PFSK-1 (cell line): ENCODE results near the gene RETREG1.

Source experiments
- FOXP2 ChIP-seq: optimal IDR thresholded peaks from 2 replicates; pipeline ENCODE3; 2011; ENCODE audit warnings: borderline replicate concordance, control low read depth, inconsistent platforms; ENCODE audit not compliant: insufficient read depth; ENCODE audit errors: extremely low read length, extremely low read depth
- POLR2AphosphoS5 ChIP-seq: IDR thresholded peaks from 2 replicates; pipeline ENCODE4 v1.6.1; 2012; ENCODE audit warnings: low read depth, mild to moderate bottlenecking, control low read depth, low read length, moderate library complexity
- SIN3A ChIP-seq: IDR thresholded peaks from 2 replicates; pipeline ENCODE4 v1.6.1; 2012; ENCODE audit warnings: mild to moderate bottlenecking, low read length, moderate library complexity, borderline replicate concordance; ENCODE audit not compliant: insufficient read depth
- TAF1 ChIP-seq: IDR thresholded peaks from 2 replicates; pipeline ENCODE4 v1.6.1; 2012; ENCODE audit warnings: low read length, control low read depth, borderline replicate concordance; ENCODE audit not compliant: insufficient read depth
- TF ChIP-seq, protein P1 (sequence below), 2 experiments: IDR thresholded peaks; 2 replicates each; pipeline versions ENCODE4 v1.6.1 to v1.8.0; 2011 to 2012; ENCODE audit warnings: low read depth in 2 of 2, low read length in 2 of 2, control low read depth in 1 of 2, inconsistent platforms in 1 of 2, mild to moderate bottlenecking in 1 of 2, moderate library complexity in 1 of 2; ENCODE audit not compliant: insufficient read depth in 1 of 2

The RETREG1 gene

DNA sequence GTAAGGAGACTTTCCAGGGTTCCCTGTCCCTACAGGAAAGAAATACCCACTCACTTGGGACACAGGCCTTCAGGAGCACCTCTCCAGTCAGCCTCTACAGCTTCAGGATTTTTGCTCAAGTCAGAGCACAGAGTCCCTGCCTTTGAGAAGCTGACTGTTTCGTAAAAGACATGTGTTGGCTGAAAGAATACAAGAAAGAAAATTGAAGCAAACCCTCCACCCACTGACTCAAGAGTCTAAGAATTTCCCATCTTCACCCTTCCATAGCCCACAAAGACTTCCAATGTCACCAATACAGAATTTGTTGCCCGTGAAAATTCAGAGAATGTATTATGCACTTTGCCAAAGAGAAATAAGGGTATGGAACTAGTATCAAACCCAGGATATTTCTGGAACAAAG is 98.2 kb downstream of the RETREG1 start:
- TF ChIP-seq TAF1 (no peak), SIN3A (no peak), FOXP2 (no peak), POLR2AphosphoS5 (no peak)
- TF ChIP-seq, protein P1, sequence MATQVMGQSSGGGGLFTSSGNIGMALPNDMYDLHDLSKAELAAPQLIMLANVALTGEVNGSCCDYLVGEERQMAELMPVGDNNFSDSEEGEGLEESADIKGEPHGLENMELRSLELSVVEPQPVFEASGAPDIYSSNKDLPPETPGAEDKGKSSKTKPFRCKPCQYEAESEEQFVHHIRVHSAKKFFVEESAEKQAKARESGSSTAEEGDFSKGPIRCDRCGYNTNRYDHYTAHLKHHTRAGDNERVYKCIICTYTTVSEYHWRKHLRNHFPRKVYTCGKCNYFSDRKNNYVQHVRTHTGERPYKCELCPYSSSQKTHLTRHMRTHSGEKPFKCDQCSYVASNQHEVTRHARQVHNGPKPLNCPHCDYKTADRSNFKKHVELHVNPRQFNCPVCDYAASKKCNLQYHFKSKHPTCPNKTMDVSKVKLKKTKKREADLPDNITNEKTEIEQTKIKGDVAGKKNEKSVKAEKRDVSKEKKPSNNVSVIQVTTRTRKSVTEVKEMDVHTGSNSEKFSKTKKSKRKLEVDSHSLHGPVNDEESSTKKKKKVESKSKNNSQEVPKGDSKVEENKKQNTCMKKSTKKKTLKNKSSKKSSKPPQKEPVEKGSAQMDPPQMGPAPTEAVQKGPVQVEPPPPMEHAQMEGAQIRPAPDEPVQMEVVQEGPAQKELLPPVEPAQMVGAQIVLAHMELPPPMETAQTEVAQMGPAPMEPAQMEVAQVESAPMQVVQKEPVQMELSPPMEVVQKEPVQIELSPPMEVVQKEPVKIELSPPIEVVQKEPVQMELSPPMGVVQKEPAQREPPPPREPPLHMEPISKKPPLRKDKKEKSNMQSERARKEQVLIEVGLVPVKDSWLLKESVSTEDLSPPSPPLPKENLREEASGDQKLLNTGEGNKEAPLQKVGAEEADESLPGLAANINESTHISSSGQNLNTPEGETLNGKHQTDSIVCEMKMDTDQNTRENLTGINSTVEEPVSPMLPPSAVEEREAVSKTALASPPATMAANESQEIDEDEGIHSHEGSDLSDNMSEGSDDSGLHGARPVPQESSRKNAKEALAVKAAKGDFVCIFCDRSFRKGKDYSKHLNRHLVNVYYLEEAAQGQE (IDR thresholded peaks at IDR 0.05; ENCODE audit: insufficient read depth in 1 of 2, low read depth in 2 of 2, low read length in 2 of 2), result no peak

DNA sequence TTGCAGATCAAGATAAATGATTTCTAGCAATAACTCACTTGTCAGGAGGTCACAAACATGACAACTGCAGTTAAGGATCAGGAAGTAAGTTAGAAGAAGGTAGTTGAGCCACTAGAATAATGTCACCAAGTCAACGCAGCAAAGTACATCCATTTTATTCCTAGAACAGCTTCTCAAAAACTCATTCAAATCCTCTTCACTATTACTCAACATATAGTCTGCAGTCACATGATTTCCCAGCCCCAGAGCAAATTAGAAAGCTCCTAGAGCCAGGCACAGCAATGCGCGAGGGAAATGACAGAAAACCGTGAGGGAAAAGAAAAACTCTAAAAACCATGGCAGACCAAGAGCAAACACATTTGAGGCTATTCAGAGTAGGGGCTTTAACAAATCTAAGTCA is 101.3 kb downstream of the RETREG1 start:
- TF ChIP-seq SIN3A (no peak), FOXP2 (no peak)
- TF ChIP-seq, protein P1 (IDR thresholded peaks at IDR 0.05; ENCODE audit: insufficient read depth in 1 of 2, low read depth in 2 of 2, low read length in 2 of 2), result no peak

DNA sequence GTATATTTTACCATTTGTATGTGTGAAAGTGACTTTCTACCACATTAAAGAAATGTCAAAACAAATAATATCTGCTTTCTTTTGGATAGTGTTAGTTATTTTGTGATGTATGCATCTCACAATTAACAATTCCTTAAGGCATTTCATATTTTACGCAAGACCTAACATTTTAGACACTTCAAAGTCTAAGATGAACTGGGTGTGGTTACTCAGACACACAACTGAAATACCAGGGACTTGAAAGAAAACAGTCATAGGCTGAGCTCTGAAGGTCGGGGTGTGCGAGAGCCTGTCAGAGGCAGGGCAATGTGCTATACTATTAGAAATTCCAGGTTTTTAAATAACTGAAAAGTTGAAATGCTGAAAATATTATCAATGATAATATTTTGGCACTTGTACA is 106.7 kb downstream of the RETREG1 start:
- no peak for TF ChIP-seq TAF1
- no peak for TF ChIP-seq SIN3A
- TF ChIP-seq, protein P1 (IDR thresholded peaks at IDR 0.05; ENCODE audit: insufficient read depth in 1 of 2, low read depth in 2 of 2, low read length in 2 of 2), result no peak
- no peak for TF ChIP-seq POLR2AphosphoS5
- TF ChIP-seq FOXP2, result no peak

DNA sequence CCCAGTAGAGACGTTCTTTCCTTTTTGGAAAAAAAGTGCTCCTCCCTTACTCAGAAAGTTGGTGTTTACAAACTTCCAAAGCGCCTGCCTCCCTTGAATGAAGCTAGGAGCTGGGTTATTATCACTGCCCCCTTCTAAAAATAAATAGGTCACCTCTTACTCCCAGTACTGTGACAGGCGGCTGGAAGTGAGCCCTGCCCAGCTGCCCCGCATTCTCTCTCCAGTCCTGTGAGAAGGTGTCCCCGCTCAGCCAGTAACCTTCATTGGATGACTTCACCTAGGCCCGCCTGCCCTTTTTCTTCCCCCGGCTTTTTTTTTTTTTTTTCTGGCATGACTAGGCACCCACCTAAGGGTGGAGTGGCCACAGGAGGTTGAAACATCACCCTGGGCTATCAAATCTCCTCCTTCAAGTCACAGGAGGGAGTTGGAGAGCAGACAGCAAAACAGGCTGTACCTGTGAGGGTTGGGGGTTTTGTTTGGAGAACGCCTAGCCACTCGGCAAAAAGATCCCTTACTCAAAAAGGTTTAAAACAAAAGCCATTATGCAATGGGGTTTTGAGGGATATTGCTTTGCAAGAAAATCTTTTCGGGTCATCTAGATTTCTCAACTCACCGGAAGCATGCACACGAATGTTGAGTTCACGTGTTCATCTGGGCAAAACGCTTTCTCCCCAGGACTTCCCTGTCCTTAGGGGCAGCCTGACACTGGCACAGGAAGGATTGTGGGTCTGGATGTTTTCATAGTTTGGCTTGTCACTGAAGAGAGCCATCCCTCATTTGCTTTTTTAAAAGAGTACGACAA is 107.9 kb downstream of the RETREG1 start:
- TF ChIP-seq POLR2AphosphoS5 (no peak), FOXP2 (no peak), TAF1 (no peak), SIN3A (no peak)
- TF ChIP-seq, protein P1 (IDR thresholded peaks at IDR 0.05; ENCODE audit: insufficient read depth in 1 of 2, low read depth in 2 of 2, low read length in 2 of 2), result no peak

DNA sequence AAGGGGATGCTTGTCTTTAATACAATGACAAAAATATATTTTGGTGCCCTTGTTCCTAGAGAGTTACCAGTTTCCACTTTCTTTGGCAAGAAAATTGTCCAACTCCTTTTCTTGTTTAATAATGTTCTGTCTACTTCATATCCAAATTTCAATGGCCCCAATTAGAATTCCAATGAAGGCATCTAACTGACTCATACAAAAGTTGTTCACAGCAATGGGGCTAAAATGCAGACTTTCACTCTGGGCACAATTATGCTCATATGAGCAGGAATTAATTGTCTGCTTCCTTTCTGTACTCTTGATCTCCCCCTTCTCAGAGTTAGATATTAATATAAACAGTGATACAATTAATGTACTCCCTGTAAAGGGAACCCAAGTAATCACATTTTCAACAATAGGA is 109.1 kb downstream of the RETREG1 start:
- TF ChIP-seq SIN3A, result no peak
